Measurements from ENCODE around the gene RPL3.

DNA sequence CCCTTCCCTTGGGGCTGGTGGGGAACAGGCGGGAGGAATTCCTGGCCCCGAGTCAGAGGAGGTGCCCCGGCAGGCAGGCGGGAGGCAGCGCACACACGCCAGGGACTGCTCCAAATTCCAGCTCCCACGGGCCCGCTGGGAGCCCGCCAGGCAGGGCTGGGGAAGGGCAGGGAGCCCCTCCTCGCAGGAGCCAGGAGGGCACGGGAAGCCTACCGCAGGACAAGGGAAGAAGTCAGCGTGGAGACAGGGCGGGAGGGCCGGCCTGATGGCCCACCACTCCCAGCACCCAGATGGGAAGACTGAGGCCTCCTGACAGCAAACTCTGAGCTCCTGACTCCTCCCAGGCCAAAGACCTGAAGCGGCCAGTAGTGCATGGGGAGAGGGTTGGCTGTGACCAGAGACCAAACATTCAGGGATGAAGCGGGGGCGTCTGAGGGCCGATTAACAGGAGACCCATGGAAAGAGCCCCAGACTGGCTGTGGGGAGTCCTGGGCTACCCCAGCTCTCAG, 22.4 kb downstream of the RPL3 start:
- TF ChIP-seq, protein P1, sequence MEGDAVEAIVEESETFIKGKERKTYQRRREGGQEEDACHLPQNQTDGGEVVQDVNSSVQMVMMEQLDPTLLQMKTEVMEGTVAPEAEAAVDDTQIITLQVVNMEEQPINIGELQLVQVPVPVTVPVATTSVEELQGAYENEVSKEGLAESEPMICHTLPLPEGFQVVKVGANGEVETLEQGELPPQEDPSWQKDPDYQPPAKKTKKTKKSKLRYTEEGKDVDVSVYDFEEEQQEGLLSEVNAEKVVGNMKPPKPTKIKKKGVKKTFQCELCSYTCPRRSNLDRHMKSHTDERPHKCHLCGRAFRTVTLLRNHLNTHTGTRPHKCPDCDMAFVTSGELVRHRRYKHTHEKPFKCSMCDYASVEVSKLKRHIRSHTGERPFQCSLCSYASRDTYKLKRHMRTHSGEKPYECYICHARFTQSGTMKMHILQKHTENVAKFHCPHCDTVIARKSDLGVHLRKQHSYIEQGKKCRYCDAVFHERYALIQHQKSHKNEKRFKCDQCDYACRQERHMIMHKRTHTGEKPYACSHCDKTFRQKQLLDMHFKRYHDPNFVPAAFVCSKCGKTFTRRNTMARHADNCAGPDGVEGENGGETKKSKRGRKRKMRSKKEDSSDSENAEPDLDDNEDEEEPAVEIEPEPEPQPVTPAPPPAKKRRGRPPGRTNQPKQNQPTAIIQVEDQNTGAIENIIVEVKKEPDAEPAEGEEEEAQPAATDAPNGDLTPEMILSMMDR (IDR thresholded peaks at IDR 0.05) = no peak
- TF ChIP-seq POLR2AphosphoS5 (IDR thresholded peaks at IDR 0.05) = no peak
- TF ChIP-seq POLR2A (IDR thresholded peaks at IDR 0.05) = no peak
